GM18909 (cell line): Measurements from ENCODE around the gene ANGEL2.
"Not testable (repeated sequence)": the region's sequence is repeated elsewhere in the genome, so short reads cannot be mapped to it uniquely, and the experiment has no call there.

Source experiments
- ATAC-seq: cut with Tn5 transposase; IDR thresholded peaks from one replicate; pipeline ENCODE4 v1.9.1; 2021; ENCODE audit warnings: mild to moderate bottlenecking; ENCODE audit not compliant: unreplicated experiment, poor library complexity

ANGEL2 gene

GRCh38 chr1:212977781-212978645 is 37.7 kb downstream of the ANGEL2 start:
- ATAC-seq: no peak

GRCh38 chr1:212976586-212976985 is 39.1 kb downstream of the ANGEL2 start:
- ATAC-seq: no peak

- ATAC-seq: no peak
Observed at GRCh38 chr1:212975111-212975918, 40.4 kb downstream of the ANGEL2 start.

GRCh38 chr1:212974711-212975110 is 41.0 kb downstream of the ANGEL2 start:
- no peak for ATAC-seq

GRCh38 chr1:212973899-212974298 is 41.8 kb downstream of the ANGEL2 start:
- ATAC-seq: no peak

GRCh38 chr1:212973426-212973825 is 42.2 kb downstream of the ANGEL2 start:
- no peak for ATAC-seq

GRCh38 chr1:212971312-212971711 is 44.4 kb downstream of the ANGEL2 start:
- ATAC-seq: no peak

- ATAC-seq: no peak
Observed at GRCh38 chr1:212970085-212970484, 45.6 kb downstream of the ANGEL2 start.

GRCh38 chr1:212968368-212968863 is 47.3 kb downstream of the ANGEL2 start:
- peak; percentile 60 for ATAC-seq

GRCh38 chr1:212967801-212968200 is 47.9 kb downstream of the ANGEL2 start:
- ATAC-seq: peak; percentile 70

- ATAC-seq: no peak
Observed at GRCh38 chr1:212966616-212967015, 49.1 kb downstream of the ANGEL2 start.

- not testable (repeated sequence) for ATAC-seq
Observed at GRCh38 chr1:212964993-212965392, 50.7 kb downstream of the ANGEL2 start.

GRCh38 chr1:212964102-212964501 is 51.6 kb downstream of the ANGEL2 start:
- ATAC-seq: no peak

- no peak for ATAC-seq
Observed at GRCh38 chr1:212962509-212962908, 53.2 kb downstream of the ANGEL2 start.

GRCh38 chr1:212960932-212961331 is 54.7 kb downstream of the ANGEL2 start:
- ATAC-seq: no peak

- peak; percentile 76 for ATAC-seq
Observed at GRCh38 chr1:212959266-212960220, 56.1 kb downstream of the ANGEL2 start.

GRCh38 chr1:212958175-212958574 is 57.5 kb downstream of the ANGEL2 start:
- no peak for ATAC-seq

GRCh38 chr1:212957546-212957945 is 58.1 kb downstream of the ANGEL2 start:
- no peak for ATAC-seq

GRCh38 chr1:212955961-212956620 is 59.6 kb downstream of the ANGEL2 start:
- ATAC-seq: no peak

- ATAC-seq: no peak
Observed at GRCh38 chr1:212955098-212955497, 60.6 kb downstream of the ANGEL2 start.
